IMR-90 (cell line): Measurements from ENCODE around the gene NUP210L. TPM values are rescaled to one million over a fixed set of nuclear protein-coding genes. Genes with fewer than 3 reads are reported as not detected.

Source experiments
- ATAC-seq: fragments of 200-7000 bp; cut with Tn5 transposase; 2 replicates; pipeline ENCODE4 v1.9.1; 2020; ENCODE audit warnings: low read depth, mild to moderate bottlenecking, moderate library complexity
- BruUV-seq: library from RNA; stranded (reverse); fragments of 400-500 nt; replicated peaks from 2 replicates; lab custom pipeline; 2021; lab: Mats Ljungman, UMichigan
- CTCF ChIA-PET: fragments of 300-600 bp; formaldehyde crosslinking; extraction: SDS; loops from one replicate; lab custom pipeline; 2021; ENCODE audit warnings: antibody characterized with exemption; lab: Yijun Ruan, JAX
- POLR2A ChIA-PET: fragments of 300-600 bp; sonication (Branson Sonifier 250); formaldehyde crosslinking; loops from one replicate; lab custom pipeline; 2022; ENCODE audit warnings: antibody characterized with exemption; ENCODE audit not compliant: unreplicated experiment; lab: Charles Lee
- DNase-seq: peaks from one replicate; pipeline ENCODE4 v3.0.0; 2013
- H2AFZ ChIP-seq: replicated peaks from 2 replicates; pipeline ENCODE3; 2013; ENCODE audit warnings: low read length, mild to moderate bottlenecking; ENCODE audit not compliant: poor library complexity
- H2AK5ac ChIP-seq: 2 replicates; pipeline ENCODE4 v1.6.1; 2013; ENCODE audit warnings: low read depth, low read length, inconsistent platforms
- H2AK9ac ChIP-seq: replicated peaks from 2 replicates; pipeline ENCODE3; 2013; ENCODE audit warnings: mild to moderate bottlenecking, low read depth, low read length, moderate library complexity; ENCODE audit not compliant: poor library complexity
- H2BK120ac ChIP-seq: 2 replicates; pipeline ENCODE4 v1.6.1; 2013; ENCODE audit warnings: low read depth, low read length, inconsistent platforms
- H2BK15ac ChIP-seq: 3 replicates; pipeline ENCODE4 v1.6.1; 2013; ENCODE audit warnings: low read depth, low read length, inconsistent platforms
- H2BK20ac ChIP-seq: 2 replicates; pipeline ENCODE4 v1.6.1; 2013; ENCODE audit warnings: low read depth, mild to moderate bottlenecking, inconsistent platforms, low read length, moderate library complexity
- H2BK5ac ChIP-seq: 2 replicates; pipeline ENCODE4 v1.6.1; 2013; ENCODE audit warnings: mild to moderate bottlenecking, low read depth, low read length, inconsistent platforms; ENCODE audit not compliant: poor library complexity, severe bottlenecking
- H3K14ac ChIP-seq: replicated peaks from 2 replicates; pipeline ENCODE4 v1.6.1; 2013; ENCODE audit warnings: low read depth, low read length, inconsistent platforms
- H3K18ac ChIP-seq: 2 replicates; pipeline ENCODE4 v1.6.1; 2013; ENCODE audit warnings: low read depth, low read length, control low read depth
- H3K23ac ChIP-seq: 2 replicates; pipeline ENCODE4 v1.6.1; 2013; ENCODE audit warnings: low read depth, low read length, inconsistent platforms
- H3K27ac ChIP-seq: 2 replicates; pipeline ENCODE4 v1.5.1; 2013; ENCODE audit warnings: mild to moderate bottlenecking, control low read depth, low read length; ENCODE audit not compliant: insufficient read depth
- H3K27me3 ChIP-seq: 2 replicates; pipeline ENCODE4 v1.6.1; 2013; ENCODE audit warnings: low read length; ENCODE audit not compliant: control insufficient read depth, insufficient read depth
- H3K36me3 ChIP-seq: 2 replicates; pipeline ENCODE4 v1.6.1; 2013; ENCODE audit warnings: low read length, mixed read lengths; ENCODE audit not compliant: control insufficient read depth, insufficient read depth
- H3K4ac ChIP-seq: 2 replicates; pipeline ENCODE4 v1.6.1; 2013; ENCODE audit warnings: low read depth, low read length, inconsistent platforms
- H3K4me1 ChIP-seq: 2 replicates; pipeline ENCODE4 v1.6.1; 2013; ENCODE audit warnings: low read length, mixed read lengths; ENCODE audit not compliant: control insufficient read depth, insufficient read depth
- H3K4me2 ChIP-seq: 2 replicates; pipeline ENCODE4 v1.6.1; 2013; ENCODE audit warnings: low read depth, mild to moderate bottlenecking, control low read depth, low read length, moderate library complexity
- H3K4me3 ChIP-seq: 2 replicates; pipeline ENCODE4 v1.5.1; 2013; ENCODE audit warnings: low read depth, mild to moderate bottlenecking, control low read depth, low read length, moderate library complexity; ENCODE audit not compliant: insufficient read depth
- H3K56ac ChIP-seq: 2 replicates; pipeline ENCODE4 v1.6.1; 2013; ENCODE audit warnings: low read length, inconsistent platforms; ENCODE audit not compliant: insufficient read depth; ENCODE audit errors: extremely low read depth
- H3K79me1 ChIP-seq, 2 experiments: 2 replicates each; pipeline ENCODE4 v1.6.1; 2013; ENCODE audit warnings: low read length in 2 of 2, inconsistent platforms in 1 of 2, low read depth in 1 of 2
- H3K9ac ChIP-seq: 2 replicates; pipeline ENCODE4 v1.6.1; 2013; ENCODE audit warnings: low read depth, low read length, control low read depth
- H3K9me1 ChIP-seq: 2 replicates; pipeline ENCODE4 v1.6.1; 2013; ENCODE audit warnings: low read length, inconsistent platforms; ENCODE audit not compliant: insufficient read depth
- H3K9me3 ChIP-seq: 2 replicates; pipeline ENCODE4 v1.6.1; 2013; ENCODE audit warnings: low read length; ENCODE audit not compliant: control insufficient read depth, insufficient read depth
- H4K20me1 ChIP-seq: 2 replicates; pipeline ENCODE4 v1.6.1; 2013; ENCODE audit warnings: low read length, inconsistent platforms; ENCODE audit not compliant: insufficient read depth
- H4K5ac ChIP-seq: 2 replicates; pipeline ENCODE4 v1.6.1; 2013; ENCODE audit warnings: mild to moderate bottlenecking, low read depth, low read length, control low read depth
- H4K8ac ChIP-seq, 2 experiments: 2 replicates each; pipeline ENCODE4 v1.6.1; 2013; ENCODE audit warnings: low read depth in 2 of 2, low read length in 2 of 2, control low read depth in 1 of 2, inconsistent platforms in 1 of 2
- H4K91ac ChIP-seq: 2 replicates; pipeline ENCODE4 v1.6.1; 2013; ENCODE audit warnings: low read depth, low read length, inconsistent platforms; ENCODE audit not compliant: insufficient read depth
- BHLHE40 ChIP-seq: fragments of 150-350 bp; IDR thresholded peaks from 2 replicates; pipeline ENCODE4 v1.6.1; 2016; ENCODE audit warnings: mild to moderate bottlenecking, low read depth, low read length
- CEBPB ChIP-seq: IDR thresholded peaks from 2 replicates; pipeline ENCODE4 v1.6.1; 2012; ENCODE audit warnings: low read depth, low read length, improper control_type of control experiment
- CHD1 ChIP-seq: IDR thresholded peaks from 2 replicates; pipeline ENCODE4 v1.6.1; 2012; ENCODE audit warnings: low read depth, low read length, improper control_type of control experiment
- FOS ChIP-seq: fragments of 150-350 bp; IDR thresholded peaks from 2 replicates; pipeline ENCODE4 v1.6.1; 2016; ENCODE audit warnings: low read depth, low read length
- MAFK ChIP-seq: IDR thresholded peaks from 2 replicates; pipeline ENCODE4 v1.6.1; 2012; ENCODE audit warnings: low read depth, low read length, improper control_type of control experiment
- MAZ ChIP-seq: IDR thresholded peaks from 2 replicates; pipeline ENCODE4 v1.6.1; 2012; ENCODE audit warnings: low read depth, mild to moderate bottlenecking, low read length, improper control_type of control experiment, moderate library complexity, borderline replicate concordance
- MXI1 ChIP-seq: IDR thresholded peaks from 2 replicates; pipeline ENCODE4 v1.6.1; 2012; ENCODE audit warnings: low read depth, mild to moderate bottlenecking, low read length, moderate library complexity, borderline replicate concordance
- POLR2A ChIP-seq: IDR thresholded peaks from 2 replicates; pipeline ENCODE4 v1.6.1; 2012; ENCODE audit warnings: mild to moderate bottlenecking, low read depth, low read length
- RCOR1 ChIP-seq: IDR thresholded peaks from 2 replicates; pipeline ENCODE4 v1.6.1; 2012; ENCODE audit warnings: mild to moderate bottlenecking, low read length, improper control_type of control experiment; ENCODE audit not compliant: insufficient replicate concordance
- RFX5 ChIP-seq: IDR thresholded peaks from 2 replicates; pipeline ENCODE4 v1.8.0; 2012; ENCODE audit warnings: low read depth, mild to moderate bottlenecking, low read length, moderate library complexity
- SMC3 ChIP-seq: fragments of 150-350 bp; IDR thresholded peaks from 2 replicates; pipeline ENCODE4 v1.6.1; 2016; ENCODE audit warnings: low read depth, mild to moderate bottlenecking, antibody characterized with exemption, low read length, moderate library complexity
- WGBS, 2 experiments: methylation state at CpG; one replicate each; pipeline versions ENCODE4 v1.1.5 to v1.1.7; 2013; ENCODE audit warnings: missing lambda C conversion rate in 2 of 2; ENCODE audit not compliant: insufficient read length in 1 of 2; ENCODE audit errors: extremely low coverage in 2 of 2; 5-methylcytosine and 5-hydroxymethylcytosine counted together
- dilution Hi-C: fragments of 300-500 bp; cut with HindIII; formaldehyde crosslinking; loops from one replicate; pipeline ENCODE4 v1.14.3; 2018; ENCODE audit warnings: low sequenced_read_pairs; ENCODE audit not compliant: unreplicated experiment
- in situ Hi-C: fragments of 300-500 bp; cut with MboI; formaldehyde crosslinking; loops from 3 replicates; pipeline ENCODE4 v1.14.3; 2019; ENCODE audit warnings: low sequenced_read_pairs, inconsistent platforms, mixed read lengths
- intact Hi-C: fragments of 100-400 bp; cut with micrococcal nuclease; formaldehyde crosslinking; loops from 2 replicates; pipeline ENCODE4 v1.10.0; 2022
- polyA plus RNA-seq, 3 experiments: library from polyadenylated mRNA; depleted of rRNA; stranded (reverse); fragments of >200 nt; gene quantifications; 2 replicates each; pipeline ENCODE4 v1.2.3, GENCODE V29; 2012; ENCODE audit warnings: low replicate concordance in 1 of 3
- total RNA-seq: library from RNA; depleted of rRNA; stranded (reverse); fragments of >200 nt; gene quantifications from 2 replicates; pipeline ENCODE4 v1.2.3, GENCODE V29; 2012
- TF ChIP-seq, protein P1 (sequence below): fragments of 150-350 bp; IDR thresholded peaks from 2 replicates; pipeline ENCODE4 v1.6.1; 2017; ENCODE audit warnings: mild to moderate bottlenecking, antibody characterized with exemption, low read length, low read depth
- TF ChIP-seq, protein P2 (sequence below): fragments of 150-350 bp; IDR thresholded peaks from 2 replicates; pipeline ENCODE4 v1.6.1; 2016; ENCODE audit warnings: low read depth, mild to moderate bottlenecking, low read length, moderate library complexity, borderline replicate concordance
- TF ChIP-seq, protein P3 (sequence below): conservative IDR thresholded peaks from 2 replicates; pipeline ENCODE4 v1.5.1; 2012; ENCODE audit warnings: mild to moderate bottlenecking, low read depth, low read length, improper control_type of control experiment

The NUP210L gene
- total and polyA plus RNA-seq, 2 of the 4 experiments (the other 2 are of a cell fraction) = under 0.01 to 0.02 TPM

DNA sequence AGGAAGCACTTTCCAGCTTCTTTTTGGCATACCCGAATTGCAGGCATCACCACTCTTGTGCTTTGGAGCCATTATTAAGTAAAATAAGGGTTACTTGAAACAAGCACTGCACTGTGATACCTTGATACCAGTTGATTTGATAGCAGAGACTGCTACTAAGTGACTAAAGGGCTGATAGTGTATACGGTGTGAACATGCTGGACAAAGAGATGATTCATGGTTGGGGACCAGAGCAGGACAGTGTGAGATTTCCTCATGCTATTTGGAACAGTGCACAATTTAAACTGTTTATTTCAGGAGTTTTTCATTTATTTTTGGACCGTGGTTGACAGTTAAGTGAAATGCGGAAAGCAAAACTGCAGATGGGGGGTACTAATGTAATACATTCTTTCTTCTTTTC is 154.5 kb downstream of the NUP210L start:
- no TSS peak for BruUV-seq
- Histone ChIP-seq H3K27me3 (no peaks in the 10 kb centered on the region), H3K4me3 (no peak overlapping the region), H2AFZ (no peak overlapping the region), H3K36me3 (peaks cover 2% of the 10 kb centered on the region; the same call in 1 of the 2 replicates), H2BK20ac (no peak overlapping the region), H2BK5ac (no peak overlapping the region), H2BK15ac (no peak overlapping the region), H4K8ac (no peak overlapping the region), H3K56ac (no peak overlapping the region), H2BK120ac (no peak overlapping the region), H4K5ac (no peak overlapping the region), H3K18ac (no peak overlapping the region), H2AK9ac (no peak overlapping the region), H3K27ac (no peak overlapping the region), H3K9me1 (peaks cover 5% of the 10 kb centered on the region), H3K4ac (no peak overlapping the region; the same call in 1 of the 2 replicates), H3K4me1 (peaks cover 4% of the 10 kb centered on the region), H3K23ac (no peak overlapping the region), H2AK5ac (no peak overlapping the region), H3K9ac (no peak overlapping the region), H3K79me1 (0 out of 4 replicates have a peak, but pooled peaks cover 0 to 4% of the 10 kb centered on the region in 2 experiments), H4K20me1 (0 out of 2 replicates have a peak, but pooled peaks cover under 1% of the 10 kb centered on the region), H3K9me3 (no peaks in the 10 kb centered on the region), H3K4me2 (no peak overlapping the region), H3K14ac (no peak overlapping the region), H4K91ac (no peak overlapping the region)
- no peak for TF ChIP-seq RCOR1
- no peak for TF ChIP-seq MAZ
- no peak for TF ChIP-seq CEBPB
- TF ChIP-seq MAFK = no peak
- TF ChIP-seq, protein P1, sequence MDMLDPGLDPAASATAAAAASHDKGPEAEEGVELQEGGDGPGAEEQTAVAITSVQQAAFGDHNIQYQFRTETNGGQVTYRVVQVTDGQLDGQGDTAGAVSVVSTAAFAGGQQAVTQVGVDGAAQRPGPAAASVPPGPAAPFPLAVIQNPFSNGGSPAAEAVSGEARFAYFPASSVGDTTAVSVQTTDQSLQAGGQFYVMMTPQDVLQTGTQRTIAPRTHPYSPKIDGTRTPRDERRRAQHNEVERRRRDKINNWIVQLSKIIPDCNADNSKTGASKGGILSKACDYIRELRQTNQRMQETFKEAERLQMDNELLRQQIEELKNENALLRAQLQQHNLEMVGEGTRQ = no peak
- TF ChIP-seq, protein P2, sequence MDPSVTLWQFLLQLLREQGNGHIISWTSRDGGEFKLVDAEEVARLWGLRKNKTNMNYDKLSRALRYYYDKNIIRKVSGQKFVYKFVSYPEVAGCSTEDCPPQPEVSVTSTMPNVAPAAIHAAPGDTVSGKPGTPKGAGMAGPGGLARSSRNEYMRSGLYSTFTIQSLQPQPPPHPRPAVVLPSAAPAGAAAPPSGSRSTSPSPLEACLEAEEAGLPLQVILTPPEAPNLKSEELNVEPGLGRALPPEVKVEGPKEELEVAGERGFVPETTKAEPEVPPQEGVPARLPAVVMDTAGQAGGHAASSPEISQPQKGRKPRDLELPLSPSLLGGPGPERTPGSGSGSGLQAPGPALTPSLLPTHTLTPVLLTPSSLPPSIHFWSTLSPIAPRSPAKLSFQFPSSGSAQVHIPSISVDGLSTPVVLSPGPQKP = no peak
- TF ChIP-seq POLR2A = no peak
- TF ChIP-seq CHD1 = no peak
- no peak for TF ChIP-seq FOS
- TF ChIP-seq MXI1 = no peak
- TF ChIP-seq RFX5 = no peak
- no peak for TF ChIP-seq SMC3
- TF ChIP-seq, protein P3, sequence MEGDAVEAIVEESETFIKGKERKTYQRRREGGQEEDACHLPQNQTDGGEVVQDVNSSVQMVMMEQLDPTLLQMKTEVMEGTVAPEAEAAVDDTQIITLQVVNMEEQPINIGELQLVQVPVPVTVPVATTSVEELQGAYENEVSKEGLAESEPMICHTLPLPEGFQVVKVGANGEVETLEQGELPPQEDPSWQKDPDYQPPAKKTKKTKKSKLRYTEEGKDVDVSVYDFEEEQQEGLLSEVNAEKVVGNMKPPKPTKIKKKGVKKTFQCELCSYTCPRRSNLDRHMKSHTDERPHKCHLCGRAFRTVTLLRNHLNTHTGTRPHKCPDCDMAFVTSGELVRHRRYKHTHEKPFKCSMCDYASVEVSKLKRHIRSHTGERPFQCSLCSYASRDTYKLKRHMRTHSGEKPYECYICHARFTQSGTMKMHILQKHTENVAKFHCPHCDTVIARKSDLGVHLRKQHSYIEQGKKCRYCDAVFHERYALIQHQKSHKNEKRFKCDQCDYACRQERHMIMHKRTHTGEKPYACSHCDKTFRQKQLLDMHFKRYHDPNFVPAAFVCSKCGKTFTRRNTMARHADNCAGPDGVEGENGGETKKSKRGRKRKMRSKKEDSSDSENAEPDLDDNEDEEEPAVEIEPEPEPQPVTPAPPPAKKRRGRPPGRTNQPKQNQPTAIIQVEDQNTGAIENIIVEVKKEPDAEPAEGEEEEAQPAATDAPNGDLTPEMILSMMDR = no peak
- no peak for TF ChIP-seq BHLHE40
- POLR2A ChIA-PET = interaction anchor here (1.3 kb wide), 1 partner anchor 10 kb away, joined by 4 read pairs; no protein-coding TSS in a partner anchor
- dilution Hi-C loops = no loop called here
- CTCF ChIA-PET = no interaction called here
- in situ Hi-C loops = no loop called here
- intact Hi-C loops = no loop called here
- WGBS, 2 experiments = no CpG with 5 or more reads among the region's 4 CpGs
- DNase-seq (no peak), ATAC-seq (no peak)
